ENCODE results near the gene CMPK2. TPM values are rescaled to one million over a fixed set of nuclear protein-coding genes. Genes with fewer than 3 reads are reported as not detected.

Gene CMPK2
- total and polyA plus RNA-seq, 10 of the 15 experiments (the other 5 are each of a cell fraction or from before 2014, with no cell fraction given) = 0.50 to 5.6 (median 3.2) TPM

DNA sequence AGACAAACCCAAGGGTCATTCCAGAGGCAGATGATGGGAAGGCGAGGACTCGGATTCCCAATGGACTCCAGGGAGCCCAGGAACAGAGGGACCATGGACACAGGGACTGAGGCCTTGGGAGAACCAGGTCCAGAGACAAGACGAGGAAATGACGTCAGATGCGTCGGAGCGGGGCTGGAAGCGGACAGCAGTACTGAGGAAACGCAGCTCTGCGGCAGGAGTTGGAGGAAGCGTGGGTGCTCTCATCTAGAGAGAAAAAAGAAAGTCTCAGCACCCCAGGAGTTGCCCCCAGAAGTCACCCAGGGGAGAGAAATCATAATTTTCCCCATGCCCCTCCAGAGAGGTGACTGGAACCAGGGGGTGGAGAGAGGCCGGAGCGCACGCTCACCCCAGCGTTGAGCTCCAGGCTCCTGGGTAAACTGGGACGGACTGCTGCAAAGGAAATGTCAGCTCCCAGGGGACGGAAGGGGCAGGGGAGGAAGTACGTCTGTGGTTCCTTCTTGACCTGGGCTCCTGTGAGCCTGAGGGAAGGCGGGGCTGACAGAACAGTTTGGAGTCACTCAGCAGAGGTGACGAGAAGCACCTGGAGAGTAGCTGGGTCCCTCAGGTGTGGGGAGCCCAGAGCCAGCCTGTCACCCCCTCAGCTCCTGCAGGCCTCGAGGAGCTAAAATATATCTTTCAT lies 44.7 kb downstream of the CMPK2 start:
- ATAC-seq (no peak), DNase-seq (ENCODE audit: low read depth, low spot score) (no peak), FAIRE-seq (no peak)
- no peaks in the 10 kb centered on the region for H3K36me3 ChIP-seq (ENCODE audit: control insufficient read depth in 2 of 2, insufficient read depth in 2 of 2, low read length in 1 of 2)
- H2AFZ ChIP-seq (ENCODE audit: control insufficient read depth, low read depth, low read length) = no peak overlapping the region
- RAD21 ChIA-PET (ENCODE audit: unreplicated experiment) = no interaction called here
- H4K20me1 ChIP-seq (ENCODE audit: control insufficient read depth, insufficient read depth) = no peaks in the 10 kb centered on the region
- intact Hi-C loops (cut with micrococcal nuclease; ENCODE audit: unreplicated experiment) = no loop called here
- WGBS (ENCODE audit: insufficient coverage, insufficient replicate concordance, low lambda C conversion rate, missing lambda C conversion rate) = 43% methylated on average over 21 of the region's 21 CpGs
- no peak overlapping the region for H3K27ac ChIP-seq (ENCODE audit: control insufficient read depth, insufficient read depth)
- POLR2A ChIA-PET = no interaction called here
- CTCF ChIA-PET = interaction anchor here (1.0 to 2.4 kb wide), 4 partner anchors 45 to 223 kb away, joined by 4 to 9 read pairs (median 4); no protein-coding TSS in a partner anchor
- H3K27me3 ChIP-seq (replicated peaks in 1 of 2; ENCODE audit: control insufficient read depth in 2 of 2, insufficient read depth in 2 of 2, low read length in 1 of 2) = no peaks in the 10 kb centered on the region; a peak in 1 of 4 replicates
- no peaks in the 10 kb centered on the region for H3K79me2 ChIP-seq (ENCODE audit: control insufficient read depth, insufficient read depth, low read length)
- SMC1A ChIA-PET (ENCODE audit: uncharacterized antibody, unreplicated experiment) = interaction anchor here (1.0 kb wide), 1 partner anchor 76 kb away, joined by 3 read pairs; no protein-coding TSS in a partner anchor
- no TSS peak for BruUV-seq (replicated peaks)
- H3K4me3 ChIP-seq = no peak overlapping the region
- no peaks in the 10 kb centered on the region for H3K9me3 ChIP-seq (replicated peaks; ENCODE audit: control insufficient read depth, insufficient read depth, low read length)
- TF ChIP-seq SMC3 (IDR thresholded peaks at IDR 0.05; ENCODE audit: borderline replicate concordance, low read length) = no peak
- TF ChIP-seq NFIC (IDR thresholded peaks at IDR 0.05; ENCODE audit: low read depth, low read length) = no peak
- TF ChIP-seq, protein P1, sequence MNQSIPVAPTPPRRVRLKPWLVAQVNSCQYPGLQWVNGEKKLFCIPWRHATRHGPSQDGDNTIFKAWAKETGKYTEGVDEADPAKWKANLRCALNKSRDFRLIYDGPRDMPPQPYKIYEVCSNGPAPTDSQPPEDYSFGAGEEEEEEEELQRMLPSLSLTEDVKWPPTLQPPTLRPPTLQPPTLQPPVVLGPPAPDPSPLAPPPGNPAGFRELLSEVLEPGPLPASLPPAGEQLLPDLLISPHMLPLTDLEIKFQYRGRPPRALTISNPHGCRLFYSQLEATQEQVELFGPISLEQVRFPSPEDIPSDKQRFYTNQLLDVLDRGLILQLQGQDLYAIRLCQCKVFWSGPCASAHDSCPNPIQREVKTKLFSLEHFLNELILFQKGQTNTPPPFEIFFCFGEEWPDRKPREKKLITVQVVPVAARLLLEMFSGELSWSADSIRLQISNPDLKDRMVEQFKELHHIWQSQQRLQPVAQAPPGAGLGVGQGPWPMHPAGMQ (IDR thresholded peaks at IDR 0.05; ENCODE audit: borderline replicate concordance) = no peak
- no peak for TF ChIP-seq EED (IDR thresholded peaks at IDR 0.05; ENCODE audit: low read depth)
- TF ChIP-seq ZSCAN29 (IDR thresholded peaks at IDR 0.05) = no peak
- no peak for TF ChIP-seq CHD2 (IDR thresholded peaks at IDR 0.05; ENCODE audit: borderline replicate concordance, low read depth, low read length)
- TF ChIP-seq HDAC6 (IDR thresholded peaks at IDR 0.05; ENCODE audit: unreplicated experiment) = no peak
- TF ChIP-seq RAD51 (IDR thresholded peaks at IDR 0.05) = no peak
- TF ChIP-seq NR2C2 (IDR thresholded peaks at IDR 0.05; ENCODE audit: borderline replicate concordance, control insufficient read depth, insufficient read length, low read depth) = no peak
- TF ChIP-seq, protein P2, sequence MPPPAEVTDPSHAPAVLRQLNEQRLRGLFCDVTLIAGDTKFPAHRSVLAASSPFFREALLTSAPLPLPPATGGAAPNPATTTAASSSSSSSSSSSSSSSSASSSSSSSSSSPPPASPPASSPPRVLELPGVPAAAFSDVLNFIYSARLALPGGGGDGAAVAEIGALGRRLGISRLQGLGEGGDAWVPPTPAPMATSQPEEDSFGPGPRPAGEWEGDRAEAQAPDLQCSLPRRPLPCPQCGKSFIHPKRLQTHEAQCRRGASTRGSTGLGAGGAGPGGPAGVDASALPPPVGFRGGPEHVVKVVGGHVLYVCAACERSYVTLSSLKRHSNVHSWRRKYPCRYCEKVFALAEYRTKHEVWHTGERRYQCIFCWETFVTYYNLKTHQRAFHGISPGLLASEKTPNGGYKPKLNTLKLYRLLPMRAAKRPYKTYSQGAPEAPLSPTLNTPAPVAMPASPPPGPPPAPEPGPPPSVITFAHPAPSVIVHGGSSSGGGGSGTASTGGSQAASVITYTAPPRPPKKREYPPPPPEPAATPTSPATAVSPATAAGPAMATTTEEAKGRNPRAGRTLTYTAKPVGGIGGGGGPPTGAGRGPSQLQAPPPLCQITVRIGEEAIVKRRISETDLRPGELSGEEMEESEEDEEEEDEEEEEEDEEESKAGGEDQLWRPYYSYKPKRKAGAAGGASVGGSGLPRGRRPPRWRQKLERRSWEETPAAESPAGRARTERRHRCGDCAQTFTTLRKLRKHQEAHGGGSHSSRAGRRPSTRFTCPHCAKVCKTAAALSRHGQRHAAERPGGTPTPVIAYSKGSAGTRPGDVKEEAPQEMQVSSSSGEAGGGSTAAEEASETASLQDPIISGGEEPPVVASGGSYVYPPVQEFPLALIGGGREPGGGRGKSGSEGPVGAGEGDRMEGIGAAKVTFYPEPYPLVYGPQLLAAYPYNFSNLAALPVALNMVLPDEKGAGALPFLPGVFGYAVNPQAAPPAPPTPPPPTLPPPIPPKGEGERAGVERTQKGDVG (CRISPR knock-in tag; IDR thresholded peaks at IDR 0.05) = no peak
- no peak for TF ChIP-seq RFX5 (IDR thresholded peaks at IDR 0.05; ENCODE audit: low read depth, low read length)
- TF ChIP-seq, protein P3, sequence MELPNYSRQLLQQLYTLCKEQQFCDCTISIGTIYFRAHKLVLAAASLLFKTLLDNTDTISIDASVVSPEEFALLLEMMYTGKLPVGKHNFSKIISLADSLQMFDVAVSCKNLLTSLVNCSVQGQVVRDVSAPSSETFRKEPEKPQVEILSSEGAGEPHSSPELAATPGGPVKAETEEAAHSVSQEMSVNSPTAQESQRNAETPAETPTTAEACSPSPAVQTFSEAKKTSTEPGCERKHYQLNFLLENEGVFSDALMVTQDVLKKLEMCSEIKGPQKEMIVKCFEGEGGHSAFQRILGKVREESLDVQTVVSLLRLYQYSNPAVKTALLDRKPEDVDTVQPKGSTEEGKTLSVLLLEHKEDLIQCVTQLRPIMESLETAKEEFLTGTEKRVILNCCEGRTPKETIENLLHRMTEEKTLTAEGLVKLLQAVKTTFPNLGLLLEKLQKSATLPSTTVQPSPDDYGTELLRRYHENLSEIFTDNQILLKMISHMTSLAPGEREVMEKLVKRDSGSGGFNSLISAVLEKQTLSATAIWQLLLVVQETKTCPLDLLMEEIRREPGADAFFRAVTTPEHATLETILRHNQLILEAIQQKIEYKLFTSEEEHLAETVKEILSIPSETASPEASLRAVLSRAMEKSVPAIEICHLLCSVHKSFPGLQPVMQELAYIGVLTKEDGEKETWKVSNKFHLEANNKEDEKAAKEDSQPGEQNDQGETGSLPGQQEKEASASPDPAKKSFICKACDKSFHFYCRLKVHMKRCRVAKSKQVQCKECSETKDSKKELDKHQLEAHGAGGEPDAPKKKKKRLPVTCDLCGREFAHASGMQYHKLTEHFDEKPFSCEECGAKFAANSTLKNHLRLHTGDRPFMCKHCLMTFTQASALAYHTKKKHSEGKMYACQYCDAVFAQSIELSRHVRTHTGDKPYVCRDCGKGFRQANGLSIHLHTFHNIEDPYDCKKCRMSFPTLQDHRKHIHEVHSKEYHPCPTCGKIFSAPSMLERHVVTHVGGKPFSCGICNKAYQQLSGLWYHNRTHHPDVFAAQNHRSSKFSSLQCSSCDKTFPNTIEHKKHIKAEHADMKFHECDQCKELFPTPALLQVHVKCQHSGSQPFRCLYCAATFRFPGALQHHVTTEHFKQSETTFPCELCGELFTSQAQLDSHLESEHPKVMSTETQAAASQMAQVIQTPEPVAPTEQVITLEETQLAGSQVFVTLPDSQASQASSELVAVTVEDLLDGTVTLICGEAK (IDR thresholded peaks at IDR 0.05; ENCODE audit: borderline replicate concordance) = no peak
- TF ChIP-seq RCOR1 (conservative IDR thresholded peaks at IDR 0.05; ENCODE audit: low read depth, low read length) = no peak
- H3K9ac ChIP-seq (ENCODE audit: control insufficient read depth, insufficient read depth, low read length) = no peak overlapping the region
- in situ Hi-C loops (cut with MboI) = no loop called here
- H3K4me2 ChIP-seq (ENCODE audit: control insufficient read depth, insufficient read depth) = no peak overlapping the region
- no peaks in the 10 kb centered on the region for H3K4me1 ChIP-seq (ENCODE audit: control insufficient read depth, insufficient read depth, low read length)

Data from GM12878 (cell line).